Measurements from ENCODE around the gene SERTAD2. TPM values are rescaled to one million over a fixed set of nuclear protein-coding genes. Genes with fewer than 3 reads are reported as not detected.

SERTAD2 gene
- total and polyA plus RNA-seq, 2 donors (not counting 3 experiments of a cell fraction or from before 2014, with no cell fraction given): 5.5 to 11.2 TPM

- Histone ChIP-seq H3K9me3 (replicated peaks; ENCODE audit: control insufficient read depth, insufficient read depth, low read length) (no peaks in the 10 kb centered on the region), H3K9me1 (replicated peaks; ENCODE audit: control insufficient read depth, extremely low read depth, insufficient read depth, low read length) (no peaks in the 10 kb centered on the region), H3K36me3 (ENCODE audit: control insufficient read depth in 2 of 2, extremely low read depth in 1 of 2, insufficient read depth in 2 of 2, low read length in 2 of 2) (no peaks in the 10 kb centered on the region), H4K20me1 (replicated peaks; ENCODE audit: control insufficient read depth, extremely low read depth, insufficient read depth, low read length) (no peaks in the 10 kb centered on the region), H3K79me2 (ENCODE audit: control insufficient read depth, insufficient read depth, low read length) (peaks cover 77% of the 10 kb centered on the region), H3K27me3 (ENCODE audit: control insufficient read depth in 2 of 2, insufficient read depth in 2 of 2, low read length in 2 of 2) (no peaks in the 10 kb centered on the region), H3K9ac (replicated peaks; ENCODE audit: extremely low read depth, insufficient read depth, low read length) (no peak overlapping the region), H3K4me3 (replicated peaks in 1 of 3; ENCODE audit: insufficient read depth in 1 of 3, low read depth in 1 of 3, low read length in 3 of 3) (no peak overlapping the region), H3K4me1 (ENCODE audit: control insufficient read depth, extremely low read depth, insufficient read depth, low read length) (peaks cover 35% of the 10 kb centered on the region), H2AFZ (ENCODE audit: low read depth, low read length) (no peak overlapping the region), H3K4me2 (ENCODE audit: insufficient read depth, low read length) (no peak overlapping the region), H3K27ac (ENCODE audit: insufficient read depth, low read depth, low read length) (no peak overlapping the region)
- BruUV-seq (replicated peaks): no TSS peak
- DNase-seq (ENCODE audit: low read depth, low spot score) (no peak), FAIRE-seq (no peak)
- TF ChIP-seq CTCF (IDR thresholded peaks at IDR 0.05; ENCODE audit: extremely low read depth in 1 of 2, insufficient read depth in 1 of 2, low read depth in 1 of 2, low read length in 2 of 2) (no peak), FOS (IDR thresholded peaks at IDR 0.05; ENCODE audit: borderline replicate concordance, insufficient read depth, low read length) (no peak), MYC (IDR thresholded peaks at IDR 0.05; ENCODE audit: low read depth, low read length) (no peak), POLR2A (IDR thresholded peaks at IDR 0.05; ENCODE audit: low read depth, low read length) (no peak), GATA2 (IDR thresholded peaks at IDR 0.05; ENCODE audit: insufficient read depth, insufficient read length, low read depth, low read length) (no peak), JUN (IDR thresholded peaks at IDR 0.05; ENCODE audit: borderline replicate concordance, insufficient read depth, insufficient read length, low read depth) (no peak), MAX (IDR thresholded peaks at IDR 0.05; ENCODE audit: insufficient read depth, insufficient read length) (no peak), EZH2 (IDR thresholded peaks at IDR 0.05; ENCODE audit: borderline replicate concordance, low read depth, low read length, severe bottlenecking) (no peak), POLR2AphosphoS5 (IDR thresholded peaks at IDR 0.05; ENCODE audit: insufficient read depth, low read depth, low read length) (no peak)
- intact Hi-C loops (cut with micrococcal nuclease): loop anchor here (10.0 kb wide), 1 partner anchor 505 kb away; the partner anchor contains the start of gene PELI1
- POLR2A ChIA-PET: no interaction called here
- dilution Hi-C loops (cut with MboI; ENCODE audit: extremely low pct_ligation_motif_present, low sequenced_read_pairs): no loop called here
- CTCF ChIA-PET: interaction anchor here (0.9 to 2.2 kb wide), 9 partner anchors 14 to 224 kb away, joined by 3 to 6 read pairs (median 4); no protein-coding TSS in a partner anchor
Observed at GRCh38 chr2:64649626-64650025, 4.1 kb downstream of the SERTAD2 start.

Measured in endothelial cell of umbilical vein (primary cell).